Tibial nerve (tissue), 3 donors: ENCODE measurements around the gene ERFL.

Experiments used
- CTCF ChIP-seq, 5 experiments: fragments of 200-600 bp in 3 of 5; fragments of 450-650 bp in 2 of 5; sonication (generic) in 3 of 5; IDR thresholded peaks; one replicate each; pipeline ENCODE4 v1.5.1; 2016 to 2019; ENCODE audit warnings: antibody characterized with exemption in 5 of 5, mild to moderate bottlenecking in 3 of 5, moderate library complexity in 2 of 5
- POLR2A ChIP-seq, 2 donors: fragments of 450-650 bp; IDR thresholded peaks; one replicate each; pipeline ENCODE4 v1.6.1; 2017; ENCODE audit warnings: antibody characterized with exemption in 2 of 2, mild to moderate bottlenecking in 2 of 2, moderate library complexity in 2 of 2

GRCh38 chr19:41869374-41869955, 58.8 kb downstream of the ERFL start:
- TF ChIP-seq CTCF (IDR thresholded peaks at IDR 0.05): no peak
- no peak for TF ChIP-seq POLR2A (IDR thresholded peaks at IDR 0.05)
